Vagina (tissue), 2 donors: Measurements from ENCODE around the gene LLGL1.

Source experiments
- POLR2A ChIP-seq, 2 donors: fragments of 450-650 bp; IDR thresholded peaks; one replicate each; pipeline ENCODE4 v1.6.1; 2017; ENCODE audit warnings: antibody characterized with exemption in 2 of 2, mild to moderate bottlenecking in 2 of 2, moderate library complexity in 2 of 2
- POLR2AphosphoS5 ChIP-seq, 2 donors: sonication (generic); formaldehyde crosslinking; IDR thresholded peaks; one replicate each; pipeline ENCODE4 v1.9.0; 2017; ENCODE audit warnings: antibody characterized with exemption in 2 of 2, mild to moderate bottlenecking in 2 of 2, low read depth in 1 of 2; ENCODE audit not compliant: insufficient read depth in 1 of 2
- TF ChIP-seq, protein P1 (sequence below), 3 experiments: fragments of 450-650 bp in 2 of 3; fragments of 200-600 bp in 1 of 3; sonication (generic) in 1 of 3; IDR thresholded peaks; one replicate each; pipeline ENCODE4 v1.5.1; 2017 to 2019; ENCODE audit warnings: antibody characterized with exemption in 3 of 3, mild to moderate bottlenecking in 2 of 3, moderate library complexity in 2 of 3

DNA sequence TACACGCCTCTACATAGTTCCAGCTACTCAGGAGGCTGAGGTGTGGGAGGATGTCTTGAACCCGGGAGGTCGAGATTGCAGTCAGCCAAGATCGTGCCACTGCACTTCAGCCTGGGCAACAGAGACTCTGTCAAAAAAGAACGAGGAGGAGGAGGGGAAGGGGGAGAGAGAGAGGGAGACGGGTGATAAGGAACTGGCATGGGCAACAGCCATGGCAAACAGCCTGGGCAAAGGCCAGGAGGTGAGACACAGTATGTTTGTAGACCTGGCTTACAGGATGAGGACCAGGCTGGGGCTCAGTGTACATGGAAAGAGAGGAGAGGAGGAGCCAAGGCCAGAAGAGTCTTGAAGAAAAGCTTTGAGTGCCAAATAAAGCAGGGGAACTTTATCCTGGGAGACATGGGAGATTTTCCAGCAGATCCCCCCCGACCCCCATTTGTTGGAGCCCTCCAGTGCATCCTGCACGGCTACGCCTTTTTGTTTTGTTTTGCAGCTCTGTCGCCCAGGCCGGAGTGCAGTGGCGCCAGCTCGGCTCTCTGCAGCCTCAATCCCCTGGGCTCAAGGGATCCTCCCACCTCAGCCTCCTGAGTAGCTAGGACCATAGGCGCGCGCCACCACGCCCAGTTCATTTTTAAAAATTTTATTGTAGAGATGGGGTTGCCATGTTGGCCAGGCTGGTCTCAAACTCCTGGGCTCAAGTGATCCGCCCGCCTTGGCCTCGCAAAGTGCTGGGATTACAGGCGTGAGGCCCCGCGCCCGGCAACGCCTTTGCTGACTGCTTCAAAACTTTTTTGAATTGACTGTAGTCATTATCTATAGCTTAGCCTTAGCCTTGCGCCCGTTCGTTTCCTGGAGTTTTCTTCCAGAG is 43.1 kb upstream of the LLGL1 start:
- TF ChIP-seq, protein P1, sequence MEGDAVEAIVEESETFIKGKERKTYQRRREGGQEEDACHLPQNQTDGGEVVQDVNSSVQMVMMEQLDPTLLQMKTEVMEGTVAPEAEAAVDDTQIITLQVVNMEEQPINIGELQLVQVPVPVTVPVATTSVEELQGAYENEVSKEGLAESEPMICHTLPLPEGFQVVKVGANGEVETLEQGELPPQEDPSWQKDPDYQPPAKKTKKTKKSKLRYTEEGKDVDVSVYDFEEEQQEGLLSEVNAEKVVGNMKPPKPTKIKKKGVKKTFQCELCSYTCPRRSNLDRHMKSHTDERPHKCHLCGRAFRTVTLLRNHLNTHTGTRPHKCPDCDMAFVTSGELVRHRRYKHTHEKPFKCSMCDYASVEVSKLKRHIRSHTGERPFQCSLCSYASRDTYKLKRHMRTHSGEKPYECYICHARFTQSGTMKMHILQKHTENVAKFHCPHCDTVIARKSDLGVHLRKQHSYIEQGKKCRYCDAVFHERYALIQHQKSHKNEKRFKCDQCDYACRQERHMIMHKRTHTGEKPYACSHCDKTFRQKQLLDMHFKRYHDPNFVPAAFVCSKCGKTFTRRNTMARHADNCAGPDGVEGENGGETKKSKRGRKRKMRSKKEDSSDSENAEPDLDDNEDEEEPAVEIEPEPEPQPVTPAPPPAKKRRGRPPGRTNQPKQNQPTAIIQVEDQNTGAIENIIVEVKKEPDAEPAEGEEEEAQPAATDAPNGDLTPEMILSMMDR (IDR thresholded peaks at IDR 0.05): no peak
- TF ChIP-seq POLR2A (IDR thresholded peaks at IDR 0.05) (no peak), POLR2AphosphoS5 (IDR thresholded peaks at IDR 0.05; ENCODE audit: insufficient read depth in 1 of 2, low read depth in 1 of 2) (no peak)
